ENCODE results near the gene TUBB3.
A peak's percentile ranks its signal among the peaks of the same experiment; 100 is the strongest.
"Not testable (repeated sequence)": the region's sequence is repeated elsewhere in the genome, so short reads cannot be mapped to it uniquely, and the experiment has no call there.

TUBB3 gene

DNA sequence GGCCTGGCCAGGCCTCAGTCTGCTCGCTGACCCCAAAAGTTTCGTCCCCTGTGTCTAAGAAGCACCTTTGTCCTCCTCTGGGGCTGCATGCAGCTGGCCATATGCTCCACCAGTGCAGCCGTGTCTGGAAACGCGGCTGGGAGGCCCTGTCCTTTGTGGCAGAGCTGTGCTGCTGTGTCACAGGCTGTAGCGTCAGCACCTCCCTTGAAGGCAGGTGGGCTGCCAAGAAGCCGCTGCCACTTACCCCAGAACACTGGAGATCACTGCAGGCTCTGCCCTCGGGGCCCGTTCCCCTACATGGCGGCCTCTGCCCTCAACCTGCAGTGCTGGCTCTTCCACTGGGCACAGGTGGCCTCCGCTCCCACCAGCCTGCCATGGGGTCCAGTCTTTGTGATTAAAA lies 20.2 kb upstream of the TUBB3 start:
- no peak for DNase-seq (ENCODE audit: low read depth)

DNA sequence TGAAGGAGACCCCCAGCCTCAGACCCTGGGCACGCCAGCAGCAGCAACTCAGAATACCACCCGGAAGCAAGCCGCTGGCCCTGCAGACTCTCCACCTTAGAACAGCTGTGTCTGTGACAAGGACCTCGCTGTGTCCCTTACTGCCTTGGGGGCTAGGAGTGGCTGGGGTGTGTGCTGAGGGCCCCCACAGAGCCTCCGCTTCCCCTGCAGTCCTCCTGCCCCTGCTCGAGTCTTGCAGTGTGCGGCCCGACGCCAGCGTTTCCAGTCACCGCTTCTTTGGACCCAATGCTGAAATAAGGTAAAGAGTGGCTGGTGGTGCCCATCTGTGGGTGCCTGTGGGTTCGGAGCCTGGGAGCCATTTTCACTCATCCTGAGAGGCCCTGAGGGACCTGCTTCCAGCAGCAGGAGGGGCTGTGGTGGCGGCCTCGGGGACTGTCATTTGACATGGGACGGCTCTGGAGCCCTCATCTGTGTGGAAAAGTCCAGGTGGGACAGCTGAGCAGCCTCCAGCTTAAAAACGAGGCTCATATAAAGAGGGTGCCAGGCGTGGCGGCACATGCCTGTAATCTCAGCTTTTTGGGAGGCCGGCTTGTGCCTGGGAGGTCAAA lies 19.1 kb upstream of the TUBB3 start:
- DNase-seq (ENCODE audit: low read depth): no peak

DNA sequence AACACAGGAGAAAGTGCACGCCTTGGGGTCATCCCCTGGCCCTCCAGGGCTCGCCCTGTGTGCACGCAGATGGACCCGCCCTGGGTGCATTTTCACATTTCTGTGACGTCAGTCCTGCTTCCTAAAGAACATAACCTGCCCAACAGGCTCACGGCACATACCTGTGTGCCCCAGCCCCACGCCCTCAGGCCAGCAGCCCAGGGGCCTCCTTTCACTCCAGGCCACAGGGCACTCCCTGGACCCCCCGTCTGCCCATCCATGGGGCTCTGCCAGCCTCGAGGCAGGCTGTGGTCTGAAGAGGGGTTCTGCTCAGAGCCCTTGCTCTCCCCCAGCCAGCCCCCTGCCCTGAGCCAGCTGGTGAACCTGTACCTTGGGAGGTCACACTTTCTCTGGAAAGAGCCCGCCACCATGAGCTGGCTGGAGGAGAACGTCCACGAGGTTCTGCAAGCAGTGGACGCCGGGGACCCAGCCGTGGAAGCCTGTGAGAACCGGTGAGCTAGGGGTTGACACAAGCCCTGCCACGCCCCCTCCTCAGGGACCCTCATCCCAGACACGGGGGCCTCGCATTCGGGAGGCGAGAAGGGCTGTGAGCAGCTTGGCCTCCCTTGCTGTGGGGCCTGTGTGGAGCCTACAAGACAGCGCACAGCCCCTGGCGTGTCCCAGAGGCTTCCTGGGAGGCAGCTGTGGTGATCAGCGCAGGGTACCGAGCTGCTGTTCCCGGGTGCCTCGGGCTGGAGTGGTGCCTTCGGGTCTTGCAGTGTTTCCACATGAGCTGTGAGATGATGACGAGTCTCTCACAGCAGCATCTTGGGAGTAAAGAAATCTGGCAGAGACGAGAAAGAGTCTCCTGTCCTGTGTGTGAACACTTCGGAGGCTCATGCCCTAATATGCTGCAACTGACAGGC lies 18.3 kb upstream of the TUBB3 start:
- no peak for DNase-seq (ENCODE audit: low read depth)

- DNase-seq (ENCODE audit: low read depth): no peak
These were observed 17.5 kb upstream of the TUBB3 start for GRCh38 chr16:89905511-89906139.

GRCh38 chr16:89906140-89907025 lies 16.8 kb upstream of the TUBB3 start:
- no peak for DNase-seq (ENCODE audit: low read depth)

- no peak for DNase-seq (ENCODE audit: low read depth)
These were observed 15.9 kb upstream of the TUBB3 start for GRCh38 chr16:89907055-89907814.

GRCh38 chr16:89908236-89908635 lies 14.9 kb upstream of the TUBB3 start:
- DNase-seq (ENCODE audit: low read depth): no peak

- DNase-seq (ENCODE audit: low read depth): peak; percentile 43
These were observed 13.1 kb upstream of the TUBB3 start for GRCh38 chr16:89909777-89910716.

GRCh38 chr16:89910717-89911354 lies 12.3 kb upstream of the TUBB3 start:
- no peak for DNase-seq (ENCODE audit: low read depth)

GRCh38 chr16:89911375-89911774 lies 11.8 kb upstream of the TUBB3 start:
- no peak for DNase-seq (ENCODE audit: low read depth)

DNA sequence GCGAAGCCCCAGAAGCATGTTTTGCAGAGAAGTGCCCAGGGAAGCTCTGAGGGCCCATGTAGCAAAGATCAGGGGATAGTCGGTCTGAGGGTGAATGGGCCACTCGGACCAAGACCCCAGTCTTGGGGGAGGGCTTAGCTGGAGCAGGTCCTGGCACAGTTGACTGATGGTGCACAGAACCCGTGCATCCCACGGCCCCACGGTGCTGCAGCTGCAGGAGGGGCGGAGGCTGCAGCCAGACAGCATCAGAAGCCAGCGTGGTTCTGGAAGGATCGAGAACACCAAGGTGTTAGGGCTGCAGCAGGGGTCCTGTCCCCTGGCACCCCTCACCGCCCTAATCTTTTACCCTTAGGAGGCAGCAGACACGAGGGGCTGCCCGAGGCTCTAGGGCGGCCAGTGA lies 11.0 kb upstream of the TUBB3 start:
- DNase-seq (ENCODE audit: low read depth): no peak

DNA sequence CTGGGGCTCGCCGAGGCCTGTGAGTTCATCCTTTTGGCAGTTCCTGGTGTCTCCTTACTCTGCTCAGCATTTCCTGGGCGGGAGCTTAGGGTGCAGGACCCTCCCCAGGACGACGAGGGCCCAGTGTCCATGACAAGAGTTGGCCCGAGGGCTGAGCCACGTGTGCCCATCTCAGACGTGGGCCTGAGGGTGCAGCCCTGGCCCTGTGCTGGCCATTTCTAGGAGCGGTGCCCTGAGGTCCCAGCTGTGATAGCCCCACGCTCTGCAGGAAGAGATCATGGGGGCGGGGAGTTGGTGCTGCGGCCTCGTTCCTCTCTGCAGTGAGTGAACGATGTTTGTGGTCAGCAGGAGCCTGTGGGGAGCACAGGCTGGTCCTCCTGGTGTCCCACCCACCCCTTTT lies 10.5 kb upstream of the TUBB3 start:
- DNase-seq (ENCODE audit: low read depth): no peak

- DNase-seq (ENCODE audit: low read depth): no peak
These were observed 9.4 kb upstream of the TUBB3 start for GRCh38 chr16:89913408-89914387.

DNA sequence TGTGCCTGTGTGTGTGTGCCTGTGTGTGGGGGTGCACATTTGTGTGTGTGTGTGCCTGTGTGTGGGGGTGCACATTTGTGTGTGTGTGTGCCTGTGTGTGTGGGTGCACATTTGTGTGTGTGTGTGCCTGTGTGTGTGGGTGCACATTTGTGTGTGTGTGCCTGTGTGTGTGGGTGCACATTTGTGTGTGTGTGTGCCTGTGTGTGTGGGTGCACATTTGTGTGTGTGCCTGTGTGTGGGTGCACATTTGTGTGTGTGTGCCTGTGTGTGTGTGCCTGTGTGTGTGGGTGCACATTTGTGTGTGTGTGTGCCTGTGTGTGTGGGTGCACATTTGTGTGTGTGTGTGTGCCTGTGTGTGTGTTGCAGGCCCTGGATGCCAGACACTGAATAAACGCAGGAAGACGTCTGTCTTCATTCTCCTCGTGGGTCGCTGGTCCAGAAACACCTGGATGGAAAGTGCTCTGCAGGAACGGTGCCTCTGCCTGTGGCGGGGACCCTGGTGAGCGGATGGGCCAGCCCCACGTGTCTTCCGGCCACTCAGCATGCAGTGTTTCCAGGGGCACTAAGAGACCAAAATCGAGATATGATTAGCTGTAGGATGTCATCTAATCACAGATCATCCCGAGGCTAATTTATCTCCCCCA lies 8.4 kb upstream of the TUBB3 start:
- not testable (repeated sequence) for DNase-seq (ENCODE audit: low read depth)

- no peak for DNase-seq (ENCODE audit: low read depth)
These were observed 7.6 kb upstream of the TUBB3 start for GRCh38 chr16:89915303-89916232.

DNA sequence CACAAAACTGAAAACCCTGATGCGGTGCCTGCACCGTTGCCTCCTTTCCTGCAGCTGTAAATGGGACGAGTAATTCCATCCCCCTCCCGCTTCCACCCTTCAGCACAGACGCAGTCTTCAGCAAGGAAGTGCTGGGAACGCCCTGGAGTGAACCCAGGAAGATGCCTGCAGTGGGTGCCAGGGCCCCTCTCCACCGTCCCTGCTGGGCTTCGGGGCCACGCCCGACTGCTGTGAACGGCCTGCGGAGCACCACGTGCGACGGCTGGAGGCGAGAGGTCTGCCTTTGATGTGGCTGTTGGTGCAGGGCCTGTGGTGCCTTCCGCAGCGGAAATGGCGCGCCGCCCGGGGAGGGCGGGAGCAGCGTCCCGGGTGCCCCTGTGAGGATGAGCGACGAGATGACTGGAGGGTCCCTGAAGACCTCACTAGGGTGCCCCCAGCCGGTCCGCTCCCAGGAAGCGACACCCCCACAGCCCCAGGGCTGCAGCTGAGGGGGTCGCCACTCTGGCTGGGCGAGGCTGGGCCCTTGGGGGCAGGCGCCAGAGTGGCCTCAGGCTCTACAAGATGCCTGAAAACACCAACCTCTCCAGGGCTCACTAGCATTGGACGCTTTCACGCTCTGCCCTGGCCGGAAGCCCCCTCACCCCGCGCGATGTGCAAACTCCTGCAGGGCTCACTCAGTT lies 5.2 kb upstream of the TUBB3 start:
- peak; percentile 59 for DNase-seq (ENCODE audit: low read depth)
